K562 (cell line): ENCODE results near the gene ID2. TPM values are rescaled to one million over a fixed set of nuclear protein-coding genes. Genes with fewer than 3 reads are reported as not detected.

Experiments used
- CTBP1 ChIP-seq: fragments of 450-650 bp; IDR thresholded peaks from 2 replicates; pipeline ENCODE4 v1.6.1; 2016; ENCODE audit warnings: borderline replicate concordance
- DMBX1 ChIP-seq: fragments of 250-450 bp; sonication (Bioruptor Pico); IDR thresholded peaks from 2 replicates; pipeline ENCODE4 v1.8.0; 2022; ENCODE audit warnings: inconsistent platforms, mild to moderate bottlenecking, moderate library complexity, borderline replicate concordance
- DPF2 ChIP-seq: fragments of 450-650 bp; IDR thresholded peaks from 2 replicates; pipeline ENCODE4 v1.6.1; 2016
- EZH2 ChIP-seq: IDR thresholded peaks from 2 replicates; pipeline ENCODE4 v1.6.1; 2012; ENCODE audit warnings: low read depth, mild to moderate bottlenecking, inconsistent platforms, low read length, borderline replicate concordance
- IRF2 ChIP-seq: sonication (generic); formaldehyde crosslinking; IDR thresholded peaks from 2 replicates; pipeline ENCODE4 v1.8.1; 2022; ENCODE audit warnings: mild to moderate bottlenecking, missing genetic modification reagents
- TEAD2 ChIP-seq: fragments of 450-650 bp; IDR thresholded peaks from 2 replicates; pipeline ENCODE4 v1.6.1; 2016; ENCODE audit warnings: missing genetic modification characterization, control low read depth, missing compliant biosample characterization
- ZNF740 ChIP-seq, 3 experiments: fragments of 200-800 bp in 1 of 3; sonication (Bioruptor generic) in 1 of 3; sonication (generic) in 1 of 3; formaldehyde crosslinking in 1 of 3; IDR thresholded peaks; 2 replicates each; pipeline versions ENCODE4 v1.6.1 to v1.8.0; 2016 to 2022; ENCODE audit warnings: mild to moderate bottlenecking in 2 of 3, missing compliant biosample characterization in 2 of 3, missing genetic modification characterization in 2 of 3, missing genetic modification reagents in 1 of 3
- polyA plus RNA-seq, 8 experiments: library from polyadenylated mRNA; depleted of rRNA in 4 of 8; stranded (reverse) in 5 of 8; unstranded in 3 of 8; fragments of >200 nt; fragmentation: Nextera tagmentation in 2 of 8; fragmentation: Illumina TruSeq in 1 of 8; extraction: Ambion mirVana in 2 of 8; extraction: Trizol in 1 of 8; gene quantifications; 2 replicates each; pipeline versions ENCODE4 v1.2.1 to v1.2.3, GENCODE V29; 2011 to 2014; ENCODE audit warnings: inconsistent platforms in 1 of 8, missing spikeins in 1 of 8
- total RNA-seq, 7 experiments: library from RNA; depleted of rRNA in 6 of 7; stranded (reverse); fragments of >200 nt in 6 of 7; fragmentation: Illumina TruSeq in 2 of 7; extraction: Trizol in 2 of 7; gene quantifications; 2 replicates each; pipeline versions ENCODE4 v1.2.1 to v1.2.3, GENCODE V29; 2011 to 2021; ENCODE audit warnings: low replicate concordance in 1 of 7
- TF ChIP-seq, protein P1 (sequence below), 2 experiments: fragments of 450-650 bp in 1 of 2; sonication (generic) in 1 of 2; formaldehyde crosslinking in 1 of 2; IDR thresholded peaks; 2 replicates each; pipeline versions ENCODE4 v1.7.1 to v1.9.0; 2016 to 2022; ENCODE audit warnings: inconsistent platforms in 1 of 2, mild to moderate bottlenecking in 1 of 2, missing genetic modification reagents in 1 of 2
- TF ChIP-seq, protein P2 (sequence below), 3 experiments: fragments of 200-800 bp in 1 of 3; fragments of 250-450 bp in 1 of 3; fragments of 450-650 bp in 1 of 3; sonication (Bioruptor Pico) in 1 of 3; sonication (Bioruptor generic) in 1 of 3; formaldehyde crosslinking in 1 of 3; IDR thresholded peaks; 2 replicates each; pipeline versions ENCODE4 v1.6.1 to v1.8.0; 2016 to 2022; ENCODE audit warnings: mild to moderate bottlenecking in 2 of 3, missing genetic modification characterization in 2 of 3, missing compliant biosample characterization in 1 of 3, moderate library complexity in 1 of 3
- TF ChIP-seq, protein P3 (sequence below): sonication (generic); formaldehyde crosslinking; IDR thresholded peaks from 2 replicates; pipeline ENCODE4 v1.8.1; 2023; ENCODE audit warnings: mild to moderate bottlenecking, missing genetic modification reagents, moderate library complexity

ID2 gene
- total and polyA plus RNA-seq, 9 of the 15 experiments (the other 6 are each of a cell fraction or from before 2014, with no cell fraction given) = 8.0 to 35.7 (median 16.6) TPM

DNA sequence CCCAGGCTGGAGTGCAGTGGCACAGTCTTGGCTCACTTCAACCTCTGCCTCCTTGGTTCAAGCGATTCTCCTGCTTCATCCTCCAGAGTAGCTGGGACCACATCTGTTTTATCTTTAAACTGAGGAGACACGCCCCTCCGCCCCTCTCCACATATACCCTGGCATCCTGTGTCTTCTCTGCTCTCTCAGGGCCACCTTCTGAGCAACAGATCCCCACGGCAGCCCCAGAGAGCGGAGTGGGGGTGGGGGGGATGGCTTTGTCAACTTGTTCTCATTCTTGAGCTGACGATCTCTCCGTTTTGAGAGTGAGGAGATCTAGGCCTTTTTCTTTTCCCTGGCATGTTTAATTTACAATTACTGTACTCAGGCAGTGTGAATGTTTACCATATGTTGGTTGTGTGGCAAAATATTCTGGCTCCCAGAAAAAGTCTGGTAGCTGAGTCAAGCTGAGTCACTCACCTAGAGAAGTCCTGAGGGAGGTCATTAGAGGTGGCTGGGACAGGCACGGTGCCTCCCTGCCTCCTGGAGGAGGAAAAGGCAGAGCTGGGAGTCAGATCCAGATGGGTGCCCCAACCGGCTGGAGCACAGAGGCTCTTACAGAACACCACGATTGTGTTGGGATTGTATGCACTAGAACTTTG is 19.5 kb upstream of the ID2 start (continued):
- TF ChIP-seq, protein P1, sequence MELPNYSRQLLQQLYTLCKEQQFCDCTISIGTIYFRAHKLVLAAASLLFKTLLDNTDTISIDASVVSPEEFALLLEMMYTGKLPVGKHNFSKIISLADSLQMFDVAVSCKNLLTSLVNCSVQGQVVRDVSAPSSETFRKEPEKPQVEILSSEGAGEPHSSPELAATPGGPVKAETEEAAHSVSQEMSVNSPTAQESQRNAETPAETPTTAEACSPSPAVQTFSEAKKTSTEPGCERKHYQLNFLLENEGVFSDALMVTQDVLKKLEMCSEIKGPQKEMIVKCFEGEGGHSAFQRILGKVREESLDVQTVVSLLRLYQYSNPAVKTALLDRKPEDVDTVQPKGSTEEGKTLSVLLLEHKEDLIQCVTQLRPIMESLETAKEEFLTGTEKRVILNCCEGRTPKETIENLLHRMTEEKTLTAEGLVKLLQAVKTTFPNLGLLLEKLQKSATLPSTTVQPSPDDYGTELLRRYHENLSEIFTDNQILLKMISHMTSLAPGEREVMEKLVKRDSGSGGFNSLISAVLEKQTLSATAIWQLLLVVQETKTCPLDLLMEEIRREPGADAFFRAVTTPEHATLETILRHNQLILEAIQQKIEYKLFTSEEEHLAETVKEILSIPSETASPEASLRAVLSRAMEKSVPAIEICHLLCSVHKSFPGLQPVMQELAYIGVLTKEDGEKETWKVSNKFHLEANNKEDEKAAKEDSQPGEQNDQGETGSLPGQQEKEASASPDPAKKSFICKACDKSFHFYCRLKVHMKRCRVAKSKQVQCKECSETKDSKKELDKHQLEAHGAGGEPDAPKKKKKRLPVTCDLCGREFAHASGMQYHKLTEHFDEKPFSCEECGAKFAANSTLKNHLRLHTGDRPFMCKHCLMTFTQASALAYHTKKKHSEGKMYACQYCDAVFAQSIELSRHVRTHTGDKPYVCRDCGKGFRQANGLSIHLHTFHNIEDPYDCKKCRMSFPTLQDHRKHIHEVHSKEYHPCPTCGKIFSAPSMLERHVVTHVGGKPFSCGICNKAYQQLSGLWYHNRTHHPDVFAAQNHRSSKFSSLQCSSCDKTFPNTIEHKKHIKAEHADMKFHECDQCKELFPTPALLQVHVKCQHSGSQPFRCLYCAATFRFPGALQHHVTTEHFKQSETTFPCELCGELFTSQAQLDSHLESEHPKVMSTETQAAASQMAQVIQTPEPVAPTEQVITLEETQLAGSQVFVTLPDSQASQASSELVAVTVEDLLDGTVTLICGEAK (IDR thresholded peaks at IDR 0.05) = no peak
- TF ChIP-seq, protein P1 (CRISPR knock-in tag; IDR thresholded peaks at IDR 0.05) = no peak
- TF ChIP-seq CTBP1 (no peak), TEAD2 (no peak), IRF2 (no peak), DPF2 (peak; percentile 63), DMBX1 (CRISPR knock-in tag) (no peak), EZH2 (no peak), ZNF740 (CRISPR knock-in tag; IDR thresholded peaks at IDR 0.05) (no peak), ZNF740 (tag; IDR thresholded peaks at IDR 0.05) (0 out of 4 replicates have a peak, but pooled peaks of 1 of the 2 experiments have one; percentile 37)
- TF ChIP-seq, protein P2, sequence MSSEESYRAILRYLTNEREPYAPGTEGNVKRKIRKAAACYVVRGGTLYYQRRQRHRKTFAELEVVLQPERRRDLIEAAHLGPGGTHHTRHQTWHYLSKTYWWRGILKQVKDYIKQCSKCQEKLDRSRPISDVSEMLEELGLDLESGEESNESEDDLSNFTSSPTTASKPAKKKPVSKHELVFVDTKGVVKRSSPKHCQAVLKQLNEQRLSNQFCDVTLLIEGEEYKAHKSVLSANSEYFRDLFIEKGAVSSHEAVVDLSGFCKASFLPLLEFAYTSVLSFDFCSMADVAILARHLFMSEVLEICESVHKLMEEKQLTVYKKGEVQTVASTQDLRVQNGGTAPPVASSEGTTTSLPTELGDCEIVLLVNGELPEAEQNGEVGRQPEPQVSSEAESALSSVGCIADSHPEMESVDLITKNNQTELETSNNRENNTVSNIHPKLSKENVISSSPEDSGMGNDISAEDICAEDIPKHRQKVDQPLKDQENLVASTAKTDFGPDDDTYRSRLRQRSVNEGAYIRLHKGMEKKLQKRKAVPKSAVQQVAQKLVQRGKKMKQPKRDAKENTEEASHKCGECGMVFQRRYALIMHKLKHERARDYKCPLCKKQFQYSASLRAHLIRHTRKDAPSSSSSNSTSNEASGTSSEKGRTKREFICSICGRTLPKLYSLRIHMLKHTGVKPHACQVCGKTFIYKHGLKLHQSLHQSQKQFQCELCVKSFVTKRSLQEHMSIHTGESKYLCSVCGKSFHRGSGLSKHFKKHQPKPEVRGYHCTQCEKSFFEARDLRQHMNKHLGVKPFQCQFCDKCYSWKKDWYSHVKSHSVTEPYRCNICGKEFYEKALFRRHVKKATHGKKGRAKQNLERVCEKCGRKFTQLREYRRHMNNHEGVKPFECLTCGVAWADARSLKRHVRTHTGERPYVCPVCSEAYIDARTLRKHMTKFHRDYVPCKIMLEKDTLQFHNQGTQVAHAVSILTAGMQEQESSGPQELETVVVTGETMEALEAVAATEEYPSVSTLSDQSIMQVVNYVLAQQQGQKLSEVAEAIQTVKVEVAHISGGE (CRISPR knock-in tag; IDR thresholded peaks at IDR 0.05) = no peak
- TF ChIP-seq, protein P3, sequence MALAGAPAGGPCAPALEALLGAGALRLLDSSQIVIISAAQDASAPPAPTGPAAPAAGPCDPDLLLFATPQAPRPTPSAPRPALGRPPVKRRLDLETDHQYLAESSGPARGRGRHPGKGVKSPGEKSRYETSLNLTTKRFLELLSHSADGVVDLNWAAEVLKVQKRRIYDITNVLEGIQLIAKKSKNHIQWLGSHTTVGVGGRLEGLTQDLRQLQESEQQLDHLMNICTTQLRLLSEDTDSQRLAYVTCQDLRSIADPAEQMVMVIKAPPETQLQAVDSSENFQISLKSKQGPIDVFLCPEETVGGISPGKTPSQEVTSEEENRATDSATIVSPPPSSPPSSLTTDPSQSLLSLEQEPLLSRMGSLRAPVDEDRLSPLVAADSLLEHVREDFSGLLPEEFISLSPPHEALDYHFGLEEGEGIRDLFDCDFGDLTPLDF (CRISPR knock-in tag) = no peak
